Colon (tissue), 2 donors: ENCODE results near the gene HELQ.
"Not testable (repeated sequence)": the region's sequence is repeated elsewhere in the genome, so short reads cannot be mapped to it uniquely, and the experiment has no call there.

Experiments used
- FAIRE-seq: peaks from 2 replicates; lab custom pipeline; 2012; peaks lifted over from hg19 to GRCh38; lab: Jason Lieb, UNC
- donor health status: control.
- donor health status: control.

The HELQ gene

DNA sequence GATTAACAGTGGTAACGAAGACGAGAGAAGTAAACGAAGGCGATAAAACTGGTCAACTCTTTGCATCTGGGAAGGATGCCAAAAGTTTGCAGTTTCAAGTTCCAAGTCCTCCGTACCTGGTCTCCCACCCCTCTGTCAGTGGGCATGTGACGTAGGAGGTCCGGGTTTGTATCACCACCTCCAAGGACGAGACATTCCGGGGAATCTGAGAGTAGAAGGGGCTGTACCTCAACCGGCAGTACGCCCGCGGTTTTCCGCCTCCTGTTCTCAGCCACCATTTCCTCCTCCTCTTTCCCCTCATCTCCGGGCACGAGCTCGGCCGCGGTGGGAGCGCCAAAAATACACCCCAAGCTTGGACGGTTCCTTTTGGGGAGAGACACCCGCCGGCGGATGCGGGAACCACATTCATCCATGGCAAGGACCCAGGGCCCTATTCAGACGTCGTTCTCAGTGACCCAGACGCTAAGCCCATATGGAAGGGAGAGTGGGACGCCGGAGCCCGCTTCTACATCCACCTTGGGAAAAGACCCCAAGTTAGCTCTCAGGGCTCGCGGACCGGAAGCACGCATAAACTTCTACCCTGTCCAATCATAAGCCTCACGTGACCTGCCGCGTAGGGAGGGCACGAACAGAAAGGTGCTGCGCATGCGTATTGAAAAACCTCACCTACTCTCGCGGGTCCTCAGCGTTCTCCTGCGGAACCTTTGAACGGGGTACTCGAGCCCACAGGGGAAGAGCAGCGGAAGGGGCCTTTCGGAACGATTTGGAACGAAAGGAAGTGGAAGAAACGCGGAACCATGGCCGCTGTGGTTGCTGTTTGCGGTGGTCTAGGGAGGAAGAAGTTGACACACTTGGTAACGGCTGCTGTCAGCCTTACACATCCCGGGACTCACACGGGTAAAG lies at the start of gene HELQ, which contains the start of gene MRPS18C:
Gene HELQ, minus strand, starts transcription at position 543 of the 903 bp plus-strand sequence. Its CDS starts 130 bp downstream, at position 413.
Gene MRPS18C, plus strand, starts transcription at position 778 of the 903 bp plus-strand sequence. Its CDS starts 20 bp downstream, at position 798.
- peak; percentile 28 for FAIRE-seq

DNA sequence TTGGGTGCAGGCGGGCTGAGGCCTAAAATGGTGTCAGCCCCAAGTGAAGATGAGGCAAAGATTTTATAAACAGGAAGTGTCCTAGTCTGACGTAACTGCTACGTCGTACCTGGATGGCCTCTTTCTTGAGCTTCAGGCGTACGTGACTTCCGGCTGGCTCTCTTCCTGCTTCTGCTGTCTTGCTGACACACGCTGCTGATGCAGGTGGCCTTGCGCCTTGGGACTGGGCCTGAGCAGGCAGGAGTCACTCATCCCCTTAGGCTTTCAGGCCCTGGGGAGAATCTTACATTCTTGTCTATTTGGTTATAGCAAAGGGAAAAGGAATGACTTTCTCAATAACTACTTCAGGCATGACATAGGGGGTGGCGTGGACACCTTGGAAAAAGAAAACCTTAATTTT lies 49.4 kb upstream of the HELQ start:
- FAIRE-seq, result no peak

DNA sequence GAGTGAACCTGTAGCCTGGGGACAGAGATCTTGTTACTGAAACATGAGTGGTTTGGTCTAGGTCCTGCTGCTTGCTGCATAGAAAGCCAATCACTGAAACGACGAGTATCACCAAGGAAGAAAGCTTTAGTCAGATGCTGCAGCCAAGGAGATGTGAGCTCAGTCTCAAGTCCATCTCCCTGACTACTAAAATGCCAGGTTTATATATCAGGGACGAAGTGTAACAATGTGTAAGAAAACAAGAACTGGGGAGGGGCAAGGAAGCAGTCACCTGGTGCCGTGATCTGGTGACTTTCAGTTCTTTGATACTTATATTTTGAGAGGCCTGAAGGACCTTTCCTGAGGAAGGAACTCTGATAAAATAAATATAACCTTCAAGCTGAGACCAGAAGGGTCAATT lies 48.9 kb upstream of the HELQ start:
- FAIRE-seq, result no peak

GRCh38 chr4:83503974-83504373 lies 48.4 kb upstream of the HELQ start:
- no peak for FAIRE-seq

DNA sequence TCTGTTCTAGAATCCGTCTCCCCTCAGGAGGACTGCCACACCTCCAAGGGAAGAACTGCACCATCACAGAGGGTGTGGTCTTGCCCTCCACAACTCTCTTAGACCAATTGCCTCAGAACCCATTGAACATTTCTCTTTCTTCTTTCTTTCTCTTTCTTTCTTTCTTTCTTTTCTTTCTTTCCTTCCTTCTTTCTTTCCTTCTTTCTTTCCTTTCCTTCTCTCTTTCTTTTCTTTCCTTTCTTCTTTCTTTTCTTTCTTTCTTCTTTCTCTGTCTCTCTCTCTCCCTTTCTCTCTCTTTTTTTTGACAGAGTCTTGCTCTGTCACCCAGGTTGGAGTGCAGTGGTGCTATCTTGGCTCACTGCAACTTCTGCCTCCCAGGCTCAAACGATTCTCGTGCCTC lies 46.0 kb upstream of the HELQ start:
- not testable (repeated sequence) for FAIRE-seq

- FAIRE-seq, result no peak
Observed at GRCh38 chr4:83498187-83498586, 42.6 kb upstream of the HELQ start.

DNA sequence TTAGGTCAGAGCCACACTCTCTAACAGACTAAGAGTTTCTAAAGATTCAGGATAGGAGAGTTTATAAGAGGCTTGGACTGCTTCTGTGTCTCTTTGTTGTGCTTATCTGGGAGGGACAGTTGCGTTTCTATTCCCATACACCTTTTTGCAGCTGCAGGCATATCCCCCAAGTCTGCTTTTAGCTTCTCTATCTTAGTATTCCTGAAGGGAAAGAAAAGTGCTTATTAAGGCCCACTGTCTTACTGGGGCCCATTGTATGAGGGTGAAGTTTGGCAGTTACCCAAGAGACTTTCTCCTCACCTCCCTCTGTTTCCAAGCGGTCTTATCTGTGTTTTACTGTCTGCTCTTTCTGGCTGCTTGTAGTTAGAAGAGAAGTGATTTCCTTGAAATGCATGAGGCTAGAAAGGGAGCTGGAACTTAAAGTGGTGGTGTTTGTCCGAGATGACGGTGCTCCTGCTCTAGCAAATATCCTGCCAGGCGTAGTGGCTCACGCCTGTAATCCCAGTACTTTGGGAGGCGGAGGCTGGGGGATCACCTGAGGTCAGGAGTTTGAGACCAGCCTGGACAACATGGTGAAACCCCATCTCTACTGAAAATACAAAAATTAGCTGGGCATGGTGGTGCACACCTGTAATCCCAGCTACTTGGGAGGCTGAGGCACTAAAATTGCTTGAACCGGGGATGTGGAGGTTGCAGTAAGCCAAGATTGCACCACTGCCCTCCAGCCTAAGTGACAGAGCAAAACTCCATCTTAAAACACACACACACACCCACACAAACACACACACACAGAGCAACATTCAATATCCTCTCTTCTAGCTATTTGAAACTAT lies 40.7 kb upstream of the HELQ start:
- FAIRE-seq, result not testable (repeated sequence)

DNA sequence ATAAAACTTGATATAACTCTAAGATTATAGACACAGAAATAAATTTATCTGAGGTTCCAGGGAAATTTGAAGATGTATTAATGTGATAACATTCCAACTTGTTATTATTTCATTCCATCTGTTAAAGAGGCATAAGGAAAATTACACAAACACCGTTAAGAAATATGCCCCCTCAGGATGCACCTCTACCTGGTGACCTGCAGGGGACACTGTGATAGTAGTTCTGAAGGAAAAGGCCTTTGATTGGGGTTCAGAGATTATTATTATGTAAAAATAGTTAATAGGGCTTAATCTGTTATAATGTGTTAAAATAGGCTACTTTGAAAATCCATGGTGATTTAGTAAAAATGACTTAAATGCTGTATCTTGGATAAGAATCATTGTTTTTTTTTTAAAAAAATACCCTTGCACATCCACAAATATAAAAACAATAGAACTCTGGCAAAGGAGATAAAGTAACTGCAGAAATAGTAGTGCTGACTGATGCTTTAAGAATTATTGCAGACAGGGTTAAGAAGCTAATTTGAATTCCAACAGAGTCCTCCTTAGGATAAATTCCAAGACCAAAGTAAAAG lies 35.3 kb upstream of the HELQ start:
- no peak for FAIRE-seq

DNA sequence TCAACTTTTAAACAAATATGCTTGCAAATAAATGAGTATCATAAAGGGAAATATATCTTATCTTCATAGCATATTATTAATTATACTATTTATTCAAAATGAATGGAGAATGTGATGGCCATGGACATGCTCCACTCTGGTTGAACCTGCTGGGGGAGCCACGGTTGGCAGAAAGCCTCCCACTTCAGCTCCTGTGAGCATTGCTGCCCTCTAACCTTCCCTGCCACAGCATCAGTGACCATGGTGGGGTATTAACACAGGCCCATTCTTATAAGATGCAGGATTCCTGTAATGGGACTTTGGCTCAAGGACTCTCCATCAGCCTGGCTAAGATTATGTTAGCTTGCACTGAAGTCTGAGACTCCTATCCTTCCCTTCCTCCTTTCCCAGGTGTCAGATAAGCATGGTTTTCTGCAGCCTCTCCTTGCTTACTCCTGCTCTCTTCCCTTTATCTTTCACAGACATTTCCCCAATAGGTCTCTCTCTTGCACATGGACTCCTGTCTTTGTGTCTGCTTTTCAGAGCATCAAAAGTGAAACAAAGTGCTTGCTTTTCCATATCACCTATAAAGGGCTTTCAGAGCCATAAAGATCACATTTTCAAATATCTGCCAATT lies 34.2 kb upstream of the HELQ start:
- no peak for FAIRE-seq

DNA sequence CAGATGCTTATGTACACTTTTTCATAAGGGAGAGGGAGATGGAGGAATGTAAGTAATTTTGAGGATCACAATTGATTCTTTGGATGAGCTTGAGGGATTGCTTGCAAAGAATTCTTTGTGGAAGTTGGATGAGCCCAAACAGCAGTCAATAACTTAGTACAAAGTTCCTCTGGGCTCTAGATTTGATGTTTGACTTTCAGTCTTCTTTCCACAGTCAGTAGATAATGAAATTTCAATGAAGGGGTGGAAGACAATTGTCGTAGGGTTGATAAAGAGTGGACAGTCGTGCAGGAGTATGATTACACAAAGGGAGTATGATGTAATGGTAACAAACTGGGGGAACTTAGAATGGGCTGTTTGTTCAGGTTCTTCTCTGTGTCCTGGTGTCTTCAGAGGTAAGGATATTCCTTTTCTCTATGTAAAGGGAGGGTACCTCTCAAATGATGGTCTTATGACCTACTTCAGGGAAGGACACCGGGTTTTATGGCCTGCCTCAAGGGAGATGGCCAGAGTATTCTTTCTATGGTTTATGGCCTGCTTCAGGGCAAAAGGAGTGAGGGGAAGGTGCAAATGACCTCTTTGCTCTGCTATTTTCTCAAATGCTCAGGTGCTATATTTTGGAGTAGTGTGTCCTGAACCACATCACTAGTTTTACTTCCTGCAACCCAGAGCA lies 31.0 kb upstream of the HELQ start:
- FAIRE-seq, result no peak

GRCh38 chr4:83484500-83485461 lies 29.2 kb upstream of the HELQ start, which contains the start of gene ABRAXAS1:
Gene ABRAXAS1, minus strand, starts transcription at chr4:83485100. Its CDS starts 28 bp downstream, at chr4:83485072.
- no peak for FAIRE-seq

GRCh38 chr4:83473966-83474365 lies 18.3 kb upstream of the HELQ start:
- no peak for FAIRE-seq

DNA sequence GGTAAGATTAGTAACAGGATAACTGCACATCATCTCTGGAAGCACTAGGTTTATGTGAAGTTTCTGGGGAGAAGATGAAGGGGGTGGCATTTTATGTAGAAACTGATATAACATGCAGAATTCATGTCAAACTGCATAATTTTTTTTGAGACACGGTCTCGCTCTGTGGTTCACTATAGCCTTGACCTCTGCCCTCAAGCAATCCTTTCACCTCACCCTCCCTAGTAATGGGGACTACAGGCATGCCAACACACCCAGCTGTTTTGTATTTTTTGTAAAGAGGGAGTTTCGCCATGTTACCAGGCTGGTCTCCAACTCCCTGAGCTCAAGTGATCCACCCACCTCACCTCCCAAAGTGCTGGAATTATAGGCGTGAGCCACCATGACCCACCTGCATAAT lies 17.8 kb upstream of the HELQ start:
- no peak for FAIRE-seq

DNA sequence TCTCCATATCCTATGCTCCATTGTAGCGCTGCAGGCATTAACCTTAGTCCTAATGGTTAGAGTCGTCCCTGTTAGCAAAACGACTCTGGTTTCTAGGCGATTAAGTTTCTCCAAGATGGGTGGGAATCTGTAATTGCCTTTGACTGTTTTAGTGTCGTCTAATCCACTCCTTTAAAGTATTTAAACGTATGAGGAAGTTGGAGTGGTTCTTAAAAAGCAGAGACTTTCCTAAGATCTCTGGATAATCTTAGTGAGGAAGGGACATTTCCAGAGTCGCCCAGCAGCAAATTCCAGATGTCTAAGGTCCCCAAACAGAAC lies 520 bp upstream of the HELQ start:
- no peak for FAIRE-seq

- FAIRE-seq, result no peak
Observed at GRCh38 chr4:83454686-83455085, 937 bp downstream of the HELQ start.

DNA sequence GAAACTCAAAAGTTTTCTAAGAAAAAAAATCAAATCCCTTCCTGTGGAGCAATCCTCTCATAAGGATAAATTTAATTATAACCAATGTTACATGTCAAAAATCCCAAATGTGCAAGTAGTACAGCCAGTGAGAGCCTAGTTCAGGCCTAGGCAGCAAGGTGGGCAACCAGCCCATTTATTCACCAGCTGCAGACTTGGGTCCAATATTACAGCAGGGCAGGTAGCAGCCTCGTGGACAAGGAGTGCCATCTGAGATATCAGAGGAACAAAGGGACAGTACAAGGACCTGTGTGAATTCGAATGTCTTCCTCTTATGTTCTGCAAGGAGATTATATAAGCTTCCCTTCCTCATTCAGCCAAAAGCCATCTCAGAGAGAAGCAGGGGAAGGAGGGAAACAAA lies 6.6 kb downstream of the HELQ start:
- no peak for FAIRE-seq

DNA sequence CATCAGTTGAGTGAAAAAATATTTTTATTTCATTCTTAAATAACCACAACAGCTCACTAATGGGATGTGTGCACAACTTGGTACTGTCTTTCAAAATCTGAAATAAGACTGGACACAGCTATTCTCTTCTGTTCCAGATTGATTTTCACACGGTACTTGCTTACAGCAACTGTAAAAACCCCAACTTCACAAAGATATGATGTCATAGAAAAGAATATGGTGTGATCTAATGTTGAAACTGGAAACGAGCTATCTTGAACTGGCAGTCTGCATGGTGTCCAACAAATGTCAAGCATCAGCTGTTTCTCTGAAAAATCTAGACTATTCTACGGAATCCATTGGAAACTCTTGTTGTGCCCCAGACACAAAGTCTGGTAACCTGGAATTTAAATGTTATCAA lies 14.7 kb downstream of the HELQ start:
- FAIRE-seq, result no peak

GRCh38 chr4:83440148-83440814 lies 15.3 kb downstream of the HELQ start:
- FAIRE-seq, result peak; percentile 31

DNA sequence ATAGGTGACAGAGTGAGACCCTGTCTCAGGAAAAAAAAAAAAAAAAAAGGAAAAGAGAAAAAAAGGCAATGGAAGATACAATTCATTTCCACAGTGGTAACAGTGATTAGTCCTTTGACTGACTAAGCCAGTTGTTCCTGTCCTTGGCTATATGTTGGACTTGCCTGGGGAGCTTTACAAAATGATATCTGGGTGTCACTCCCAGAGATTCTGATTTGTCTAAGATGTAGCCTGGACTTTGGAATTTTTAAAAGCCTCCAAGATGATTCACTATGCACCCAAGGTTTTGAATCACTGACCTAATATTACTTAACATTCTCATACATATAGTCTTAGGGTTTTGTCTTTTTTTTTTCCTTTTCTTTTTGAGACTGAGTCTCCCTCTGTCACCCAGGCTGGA lies 16.9 kb downstream of the HELQ start:
- no peak for FAIRE-seq

DNA sequence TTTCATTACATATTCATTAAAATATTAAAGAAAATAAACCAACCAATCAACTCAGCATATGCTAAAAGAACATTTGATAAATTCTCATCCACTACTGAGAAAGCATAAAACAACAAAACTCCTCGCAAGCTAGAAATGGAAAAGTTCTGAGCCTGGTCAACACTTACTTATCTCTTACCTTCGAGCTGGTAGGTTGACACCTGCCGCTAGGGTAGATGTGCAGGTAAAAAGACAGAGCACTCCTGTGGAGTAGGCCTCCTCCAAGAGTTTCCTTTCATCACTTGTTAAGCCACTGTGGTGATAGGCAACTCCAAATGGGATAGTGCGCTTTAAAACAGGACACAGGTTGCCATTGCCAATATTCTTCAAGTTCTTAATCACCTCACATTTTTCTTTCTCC lies 18.9 kb downstream of the HELQ start:
- FAIRE-seq, result no peak
